ENCODE measurements around the gene SESTD1.

Gene SESTD1

GRCh38 chr2:179261151-179261825, 3.3 kb downstream of the SESTD1 start:
- H3K4me3 ChIP-seq (ENCODE audit: low read length): no peak overlapping the region
- DNase-seq (ENCODE audit: low read depth): no peak
- TF ChIP-seq, protein P1, sequence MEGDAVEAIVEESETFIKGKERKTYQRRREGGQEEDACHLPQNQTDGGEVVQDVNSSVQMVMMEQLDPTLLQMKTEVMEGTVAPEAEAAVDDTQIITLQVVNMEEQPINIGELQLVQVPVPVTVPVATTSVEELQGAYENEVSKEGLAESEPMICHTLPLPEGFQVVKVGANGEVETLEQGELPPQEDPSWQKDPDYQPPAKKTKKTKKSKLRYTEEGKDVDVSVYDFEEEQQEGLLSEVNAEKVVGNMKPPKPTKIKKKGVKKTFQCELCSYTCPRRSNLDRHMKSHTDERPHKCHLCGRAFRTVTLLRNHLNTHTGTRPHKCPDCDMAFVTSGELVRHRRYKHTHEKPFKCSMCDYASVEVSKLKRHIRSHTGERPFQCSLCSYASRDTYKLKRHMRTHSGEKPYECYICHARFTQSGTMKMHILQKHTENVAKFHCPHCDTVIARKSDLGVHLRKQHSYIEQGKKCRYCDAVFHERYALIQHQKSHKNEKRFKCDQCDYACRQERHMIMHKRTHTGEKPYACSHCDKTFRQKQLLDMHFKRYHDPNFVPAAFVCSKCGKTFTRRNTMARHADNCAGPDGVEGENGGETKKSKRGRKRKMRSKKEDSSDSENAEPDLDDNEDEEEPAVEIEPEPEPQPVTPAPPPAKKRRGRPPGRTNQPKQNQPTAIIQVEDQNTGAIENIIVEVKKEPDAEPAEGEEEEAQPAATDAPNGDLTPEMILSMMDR (conservative IDR thresholded peaks at IDR 0.05; ENCODE audit: low read depth, low read length): no peak

DNA sequence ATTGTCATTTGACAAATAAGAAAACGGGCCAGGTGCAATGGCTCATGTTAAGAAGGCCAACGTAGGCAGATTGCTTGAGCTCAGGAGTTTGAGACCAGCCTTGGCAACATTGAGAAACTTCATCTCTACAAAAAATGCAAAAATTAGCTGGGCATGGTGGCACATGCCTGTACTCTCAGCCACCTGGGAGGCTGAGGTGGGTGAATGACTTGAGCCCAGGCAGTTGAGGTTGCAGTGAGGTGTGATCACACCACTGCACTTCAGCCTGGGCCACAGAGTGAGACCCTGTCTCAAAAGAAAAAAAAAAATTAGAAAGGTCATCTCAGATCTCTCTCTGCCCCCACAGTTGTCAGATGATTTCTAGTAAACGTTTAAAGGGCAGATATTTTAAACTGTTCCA, 4.4 kb downstream of the SESTD1 start:
- DNase-seq (ENCODE audit: low read depth): no peak
- H3K4me3 ChIP-seq (ENCODE audit: low read length): no peak overlapping the region
- TF ChIP-seq, protein P1 (conservative IDR thresholded peaks at IDR 0.05; ENCODE audit: low read depth, low read length): no peak

DNA sequence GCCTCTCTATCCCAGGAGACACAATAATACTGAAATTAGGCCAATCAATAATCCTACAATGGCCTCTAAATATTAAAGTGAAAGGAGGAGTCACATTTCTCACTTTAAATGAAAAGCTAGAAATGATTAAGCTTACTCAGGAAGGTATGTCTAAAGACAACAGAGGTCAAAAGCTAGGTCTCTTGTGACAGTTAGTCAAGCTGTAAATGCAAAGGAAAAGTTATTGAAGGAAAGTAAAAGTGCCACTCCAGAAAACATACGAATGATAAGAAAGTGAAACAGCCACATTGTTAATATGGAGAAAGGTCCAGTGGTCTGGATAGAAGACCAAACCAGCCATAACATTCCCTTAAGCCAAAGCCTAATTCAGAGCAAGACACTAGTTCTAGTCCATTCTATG, 9.5 kb downstream of the SESTD1 start:
- no peak for DNase-seq (ENCODE audit: low read depth)
- H3K4me3 ChIP-seq (ENCODE audit: low read length): no peak overlapping the region
- TF ChIP-seq, protein P1 (conservative IDR thresholded peaks at IDR 0.05; ENCODE audit: low read depth, low read length): no peak

- TF ChIP-seq, protein P1 (conservative IDR thresholded peaks at IDR 0.05; ENCODE audit: low read depth, low read length): no peak
- DNase-seq (ENCODE audit: low read depth): no peak
Measured at GRCh38 chr2:179253226-179253625, 11.4 kb downstream of the SESTD1 start.

GRCh38 chr2:179252423-179252822, 12.2 kb downstream of the SESTD1 start:
- TF ChIP-seq, protein P1 (conservative IDR thresholded peaks at IDR 0.05; ENCODE audit: low read depth, low read length): no peak
- no peak for DNase-seq (ENCODE audit: low read depth)
- H3K4me3 ChIP-seq (ENCODE audit: low read length): no peak overlapping the region

More at GRCh38 chr2:179253226-179253625, 11.4 kb downstream of the SESTD1 start:
- no peak overlapping the region for H3K4me3 ChIP-seq (ENCODE audit: low read length)

GRCh38 chr2:179251870-179252269, 12.8 kb downstream of the SESTD1 start:
- H3K4me3 ChIP-seq (ENCODE audit: low read length): no peak overlapping the region
- TF ChIP-seq, protein P1 (conservative IDR thresholded peaks at IDR 0.05; ENCODE audit: low read depth, low read length): no peak
- DNase-seq (ENCODE audit: low read depth): no peak

DNA sequence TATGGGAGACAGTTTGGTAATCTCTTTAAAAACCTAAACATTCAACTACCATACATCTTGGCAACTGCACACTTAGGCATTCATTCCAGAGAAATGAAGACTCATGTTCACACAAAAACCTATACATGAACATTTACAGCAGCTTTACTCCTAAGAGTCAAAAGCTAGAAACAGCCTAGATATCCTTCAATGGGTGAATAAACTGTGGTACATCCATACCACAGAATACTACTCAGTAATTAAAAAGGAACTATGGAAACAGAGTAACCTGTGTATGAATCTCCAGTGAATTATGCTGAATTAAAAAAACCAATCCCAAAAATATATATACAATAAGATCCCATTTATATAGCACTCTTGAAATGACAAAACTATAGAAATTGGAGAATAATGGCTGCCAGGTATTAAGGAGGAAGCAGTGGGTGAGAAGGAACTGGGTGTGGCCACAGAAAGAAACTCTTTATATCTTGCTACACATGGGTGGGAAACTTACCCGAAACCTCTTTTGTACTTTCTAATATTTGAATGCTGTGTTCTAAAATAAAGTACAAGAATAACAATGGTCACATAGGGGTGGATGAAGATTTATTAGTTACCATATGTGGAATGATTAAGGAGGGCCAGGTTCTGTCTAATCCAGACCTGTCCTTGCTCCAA, 13.7 kb downstream of the SESTD1 start:
- no peak for DNase-seq (ENCODE audit: low read depth)
- TF ChIP-seq, protein P1 (conservative IDR thresholded peaks at IDR 0.05; ENCODE audit: low read depth, low read length): no peak
- H3K4me3 ChIP-seq (ENCODE audit: low read length): no peak overlapping the region

Measured in retinal pigment epithelial cell (primary cell).